Endothelial cell of umbilical vein (primary cell): Measurements from ENCODE around the gene SCGB1D2. TPM values are rescaled to one million over a fixed set of nuclear protein-coding genes. Genes with fewer than 3 reads are reported as not detected.

ENCODE experiments used
- BruUV-seq: library from RNA; stranded (reverse); fragments of 400-500 nt; replicated peaks from 2 replicates; lab custom pipeline; 2021; lab: Mats Ljungman, UMichigan
- CTCF ChIA-PET: fragments of 300-600, 350-600 bp; sonication (Branson Sonifier 250); formaldehyde crosslinking; loops from one replicate; lab custom pipeline; 2021; ENCODE audit warnings: antibody characterized with exemption, inconsistent platforms; lab: Charles Lee
- POLR2A ChIA-PET: fragments of 300-600, 350-600 bp; sonication (Branson Sonifier 250); formaldehyde crosslinking; loops from one replicate; lab custom pipeline; 2021; ENCODE audit warnings: antibody characterized with exemption, inconsistent platforms; lab: Charles Lee
- DNase-seq: peaks from one replicate; pipeline ENCODE4 v3.0.0-alpha.2; 2011; ENCODE audit warnings: low read depth, low spot score
- FAIRE-seq: peaks from 2 replicates; lab custom pipeline; 2011; peaks lifted over from hg19 to GRCh38; lab: Jason Lieb, UNC
- H2AFZ ChIP-seq: 2 replicates; pipeline ENCODE4 v1.6.0; 2012; ENCODE audit warnings: low read depth, low read length, control low read depth, inconsistent platforms
- H3K27ac ChIP-seq: 2 replicates; pipeline ENCODE4 v1.5.1; 2011; ENCODE audit warnings: low read depth, mild to moderate bottlenecking, control low read depth, low read length, moderate library complexity; ENCODE audit not compliant: insufficient read depth
- H3K27me3 ChIP-seq, 2 experiments: 2 replicates each; pipeline versions ENCODE4 v1.6.0 to v1.6.1; 2011; ENCODE audit warnings: low read length in 2 of 2, mixed read lengths in 1 of 2; ENCODE audit not compliant: control insufficient read depth in 2 of 2, insufficient read depth in 2 of 2
- H3K36me3 ChIP-seq, 2 experiments: 2 replicates in 1 of 2; 3 replicates in 1 of 2; pipeline ENCODE4 v1.5.1; 2011; ENCODE audit warnings: low read length in 2 of 2, mild to moderate bottlenecking in 1 of 2, moderate library complexity in 1 of 2; ENCODE audit not compliant: control insufficient read depth in 2 of 2, insufficient read depth in 2 of 2; ENCODE audit errors: extremely low read depth in 1 of 2
- H3K4me1 ChIP-seq: 3 replicates; pipeline ENCODE4 v1.5.1; 2011; ENCODE audit warnings: mild to moderate bottlenecking, low read length; ENCODE audit not compliant: control insufficient read depth, insufficient read depth; ENCODE audit errors: extremely low read depth
- H3K4me2 ChIP-seq: 2 replicates; pipeline ENCODE4 v1.6.1; 2011; ENCODE audit warnings: low read length, control low read depth, mixed read lengths; ENCODE audit not compliant: insufficient read depth
- H3K4me3 ChIP-seq, 3 experiments: fragments of 200-600 bp in 1 of 3; sonication (generic), shearing (Covaris generic) in 1 of 3; replicated peaks in 1 of 3; 2 replicates each; pipeline ENCODE4 v1.5.1; 2011 to 2016; ENCODE audit warnings: control low read depth in 3 of 3, low read length in 3 of 3, mild to moderate bottlenecking in 2 of 3, inconsistent platforms in 1 of 3, low read depth in 1 of 3, moderate library complexity in 1 of 3; ENCODE audit not compliant: insufficient read depth in 1 of 3
- H3K79me2 ChIP-seq: 2 replicates; pipeline ENCODE4 v1.6.0; 2012; ENCODE audit warnings: low read length, inconsistent platforms; ENCODE audit not compliant: control insufficient read depth, insufficient read depth
- H3K9ac ChIP-seq: replicated peaks from 2 replicates; pipeline ENCODE3; 2011; ENCODE audit warnings: low read length, control low read depth; ENCODE audit not compliant: insufficient read depth; ENCODE audit errors: extremely low read depth
- H3K9me1 ChIP-seq: replicated peaks from 3 replicates; pipeline ENCODE4 v1.6.0; 2011; ENCODE audit warnings: mild to moderate bottlenecking, low read length; ENCODE audit not compliant: control insufficient read depth, insufficient read depth; ENCODE audit errors: extremely low read depth
- H3K9me3 ChIP-seq: replicated peaks from 2 replicates; pipeline ENCODE4 v1.5.1; 2012; ENCODE audit warnings: low read length, inconsistent platforms; ENCODE audit not compliant: control insufficient read depth, insufficient read depth
- H4K20me1 ChIP-seq: replicated peaks from 2 replicates; pipeline ENCODE3; 2011; ENCODE audit warnings: mild to moderate bottlenecking, low read length; ENCODE audit not compliant: control insufficient read depth, insufficient read depth; ENCODE audit errors: extremely low read depth
- EZH2 ChIP-seq: IDR thresholded peaks from 2 replicates; pipeline ENCODE4 v1.6.1; 2012; ENCODE audit warnings: borderline replicate concordance, low read depth, mild to moderate bottlenecking, moderate library complexity, low read length, inconsistent platforms; ENCODE audit not compliant: severe bottlenecking
- FOS ChIP-seq: IDR thresholded peaks from 2 replicates; pipeline ENCODE4 v1.6.1; 2011; ENCODE audit warnings: mild to moderate bottlenecking, low read length, moderate library complexity, borderline replicate concordance; ENCODE audit not compliant: insufficient read depth
- GATA2 ChIP-seq: IDR thresholded peaks from 2 replicates; pipeline ENCODE4 v1.7.0; 2011; ENCODE audit warnings: low read depth, mild to moderate bottlenecking, moderate library complexity, mixed read lengths, low read length; ENCODE audit not compliant: insufficient read length, insufficient read depth
- JUN ChIP-seq: IDR thresholded peaks from 2 replicates; pipeline ENCODE4 v1.6.1; 2011; ENCODE audit warnings: borderline replicate concordance, low read depth; ENCODE audit not compliant: insufficient read length, insufficient read depth
- MYC ChIP-seq: IDR thresholded peaks from one replicate; pipeline ENCODE4 v1.6.1; 2011; ENCODE audit warnings: mild to moderate bottlenecking, low read depth, low read length
- POLR2A ChIP-seq: IDR thresholded peaks from 2 replicates; pipeline ENCODE4 v1.6.1; 2012; ENCODE audit warnings: low read depth, mild to moderate bottlenecking, control low read depth, low read length
- POLR2AphosphoS5 ChIP-seq: IDR thresholded peaks from 2 replicates; pipeline ENCODE4 v1.6.1; 2012; ENCODE audit warnings: low read depth, mild to moderate bottlenecking, control low read depth, low read length, moderate library complexity; ENCODE audit not compliant: insufficient read depth
- dilution Hi-C: fragments of 300-500 bp; cut with MboI; formaldehyde crosslinking; loops from one replicate; pipeline ENCODE4 v1.15.0; 2019; ENCODE audit warnings: low sequenced_read_pairs; ENCODE audit not compliant: extremely low pct_ligation_motif_present
- intact Hi-C: fragments of 100-400 bp; cut with micrococcal nuclease; formaldehyde crosslinking; loops from one replicate; pipeline ENCODE4 v1.10.0; 2022
- polyA plus RNA-seq, 4 experiments: library from polyadenylated mRNA; depleted of rRNA in 3 of 4; stranded (reverse) in 3 of 4; unstranded in 1 of 4; fragments of >200 nt; gene quantifications; 2 replicates each; pipeline versions ENCODE4 v1.2.1 to v1.2.3, GENCODE V29; 2011 to 2012; ENCODE audit warnings: missing spikeins in 1 of 4
- total RNA-seq: library from RNA; stranded (reverse); gene quantifications from 2 replicates; pipeline ENCODE4 v1.2.3, GENCODE V29; 2021
- TF ChIP-seq, protein P1 (sequence below), 2 donors: IDR thresholded peaks; 1 replicate in 1 of 2; 2 replicates in 1 of 2; pipeline ENCODE4 v1.5.1; 2011; ENCODE audit warnings: low read length in 2 of 2, mild to moderate bottlenecking in 2 of 2, moderate library complexity in 2 of 2, control low read depth in 1 of 2, inconsistent platforms in 1 of 2, low read depth in 1 of 2; ENCODE audit not compliant: insufficient read depth in 1 of 2; ENCODE audit errors: extremely low read depth in 1 of 2
- TF ChIP-seq, protein P2 (sequence below): IDR thresholded peaks from 2 replicates; pipeline ENCODE4 v1.6.1; 2011; ENCODE audit not compliant: insufficient read depth, insufficient read length

SCGB1D2 gene
- total and polyA plus RNA-seq, 2 donors (not counting 3 experiments of a cell fraction or from before 2014, with no cell fraction given), result not detected

DNA sequence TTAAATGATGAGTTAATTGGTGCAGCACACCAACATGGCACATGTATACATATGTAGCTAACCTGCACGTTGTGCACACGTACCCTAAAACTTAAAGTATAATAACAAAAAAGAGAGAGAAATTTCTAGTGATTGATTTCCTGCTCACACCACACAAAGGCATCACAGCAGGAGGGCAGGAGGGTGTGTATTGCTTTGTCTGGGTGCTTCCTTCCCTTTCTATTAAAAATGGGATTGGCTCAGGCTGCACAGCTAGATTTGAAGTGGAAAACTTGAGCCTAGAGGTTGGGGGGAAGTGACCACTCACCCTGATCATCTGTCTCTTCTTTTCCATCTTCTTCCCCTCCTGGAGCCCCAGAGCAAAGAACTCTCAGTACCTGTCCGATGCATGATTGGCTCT lies 944 bp upstream of the SCGB1D2 start:
- H2AFZ ChIP-seq, result no peak overlapping the region
- DNase-seq (no peak), FAIRE-seq (no peak)
- ChIA-PET POLR2A (no interaction called here), CTCF (interaction anchor here (3.2 kb wide), 1 partner anchor 70 kb away, joined by 14 read pairs; no protein-coding TSS in a partner anchor)
- no peak overlapping the region for H3K27ac ChIP-seq
- H3K4me3 ChIP-seq, result no peak overlapping the region
- H3K36me3 ChIP-seq, result no peaks in the 10 kb centered on the region
- no peaks in the 10 kb centered on the region for H4K20me1 ChIP-seq
- no peaks in the 10 kb centered on the region for H3K9me1 ChIP-seq
- no peaks in the 10 kb centered on the region for H3K79me2 ChIP-seq
- no peak overlapping the region for H3K9ac ChIP-seq
- peaks cover 7 to 11% of the 10 kb centered on the region in 2 experiments for H3K27me3 ChIP-seq
- TF ChIP-seq, protein P1, sequence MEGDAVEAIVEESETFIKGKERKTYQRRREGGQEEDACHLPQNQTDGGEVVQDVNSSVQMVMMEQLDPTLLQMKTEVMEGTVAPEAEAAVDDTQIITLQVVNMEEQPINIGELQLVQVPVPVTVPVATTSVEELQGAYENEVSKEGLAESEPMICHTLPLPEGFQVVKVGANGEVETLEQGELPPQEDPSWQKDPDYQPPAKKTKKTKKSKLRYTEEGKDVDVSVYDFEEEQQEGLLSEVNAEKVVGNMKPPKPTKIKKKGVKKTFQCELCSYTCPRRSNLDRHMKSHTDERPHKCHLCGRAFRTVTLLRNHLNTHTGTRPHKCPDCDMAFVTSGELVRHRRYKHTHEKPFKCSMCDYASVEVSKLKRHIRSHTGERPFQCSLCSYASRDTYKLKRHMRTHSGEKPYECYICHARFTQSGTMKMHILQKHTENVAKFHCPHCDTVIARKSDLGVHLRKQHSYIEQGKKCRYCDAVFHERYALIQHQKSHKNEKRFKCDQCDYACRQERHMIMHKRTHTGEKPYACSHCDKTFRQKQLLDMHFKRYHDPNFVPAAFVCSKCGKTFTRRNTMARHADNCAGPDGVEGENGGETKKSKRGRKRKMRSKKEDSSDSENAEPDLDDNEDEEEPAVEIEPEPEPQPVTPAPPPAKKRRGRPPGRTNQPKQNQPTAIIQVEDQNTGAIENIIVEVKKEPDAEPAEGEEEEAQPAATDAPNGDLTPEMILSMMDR (IDR thresholded peaks at IDR 0.05; ENCODE audit: extremely low read depth in 1 of 2, insufficient read depth in 1 of 2, low read depth in 1 of 2, low read length in 2 of 2), result no peak
- TF ChIP-seq, protein P2, sequence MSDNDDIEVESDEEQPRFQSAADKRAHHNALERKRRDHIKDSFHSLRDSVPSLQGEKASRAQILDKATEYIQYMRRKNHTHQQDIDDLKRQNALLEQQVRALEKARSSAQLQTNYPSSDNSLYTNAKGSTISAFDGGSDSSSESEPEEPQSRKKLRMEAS, result no peak
- TF ChIP-seq MYC (no peak), POLR2AphosphoS5 (no peak), POLR2A (no peak), JUN (no peak), EZH2 (no peak), FOS (no peak), GATA2 (no peak)
- H3K4me1 ChIP-seq, result no peaks in the 10 kb centered on the region
- intact Hi-C loops (no loop called here), dilution Hi-C loops (no loop called here)
- no peaks in the 10 kb centered on the region for H3K9me3 ChIP-seq
- no TSS peak for BruUV-seq
- H3K4me2 ChIP-seq, result no peak overlapping the region
